Measurements from ENCODE around the gene KIF23. TPM values are rescaled to one million over a fixed set of nuclear protein-coding genes. Genes with fewer than 3 reads are reported as not detected.

KIF23 gene
- polyA plus RNA-seq, 2 of the 4 experiments (the other 2 are of a cell fraction) = 81.8 to 117 TPM

- Histone ChIP-seq H3K9me3 (no peaks in the 10 kb centered on the region), H3K4me1 (peaks cover 25% of the 10 kb centered on the region), H3K27ac (no peak overlapping the region), H3K4me2 (no peak overlapping the region), H3K4me3 (no peak overlapping the region)
- CTCF ChIA-PET = interaction anchor here (0.7 to 9.0 kb wide), 7 partner anchors 8 to 1019 kb away, joined by 3 to 152 read pairs (median 5); partner anchors contain the start of gene TLE3
- POLR2A ChIA-PET = interaction anchor here (0.6 kb wide), 1 partner anchor 1039 kb away, joined by 3 read pairs; no protein-coding TSS in a partner anchor
- no peak for ATAC-seq
- TF ChIP-seq CHD2 (IDR thresholded peaks at IDR 0.05; ENCODE audit: low read length, partially characterized antibody) (no peak), TFCP2L1 (CRISPR knock-in tag; IDR thresholded peaks at IDR 0.05) (no peak), FOXS1 (CRISPR knock-in tag; IDR thresholded peaks at IDR 0.05) (no peak), KDM5A (IDR thresholded peaks at IDR 0.05) (no peak), BHLHE40 (IDR thresholded peaks at IDR 0.05; ENCODE audit: low read depth, low read length) (no peak), HEYL (CRISPR knock-in tag; IDR thresholded peaks at IDR 0.05) (no peak), ATOH8 (CRISPR knock-in tag; IDR thresholded peaks at IDR 0.05; ENCODE audit: low read depth) (no peak), CHD4 (IDR thresholded peaks at IDR 0.05; ENCODE audit: borderline replicate concordance) (no peak), HES2 (IDR thresholded peaks at IDR 0.05) (no peak), MAZ (IDR thresholded peaks at IDR 0.05; ENCODE audit: borderline replicate concordance, low read depth, low read length) (no peak), FOSB (CRISPR knock-in tag; IDR thresholded peaks at IDR 0.05) (no peak), HOXB13 (CRISPR knock-in tag; IDR thresholded peaks at IDR 0.05; ENCODE audit: low read depth) (no peak)
- no peak for FAIRE-seq
- no peak for DNase-seq (ENCODE audit: low read depth in 1 of 2, low spot score in 1 of 2)
- WGBS (ENCODE audit: missing lambda C conversion rate) = 92% methylated on average over 8 of the region's 8 CpGs
Observed at GRCh38 chr15:69469467-69470201, 55.5 kb downstream of the KIF23 start.

- Histone ChIP-seq H3K27ac (no peak overlapping the region), H3K4me3 (no peak overlapping the region), H3K4me1 (peaks cover 12% of the 10 kb centered on the region; the same call in 2 of the 3 replicates), H3K4me2 (no peak overlapping the region), H3K9me3 (no peaks in the 10 kb centered on the region)
- ChIA-PET CTCF (interaction anchor here (0.9 to 2.3 kb wide), 4 partner anchors 413 to 1032 kb away, joined by 3 to 8 read pairs (median 3); no protein-coding TSS in a partner anchor), POLR2A (interaction anchor here (1.5 kb wide), 1 partner anchor 9 kb away, joined by 8 read pairs; no protein-coding TSS in a partner anchor)
- no peak for DNase-seq (ENCODE audit: low read depth in 1 of 2, low spot score in 1 of 2)
- FAIRE-seq = no peak
- no peak for ATAC-seq
- WGBS (ENCODE audit: missing lambda C conversion rate) = 84% methylated on average over 5 of the region's 5 CpGs
- TF ChIP-seq RFX5 (IDR thresholded peaks at IDR 0.05) (no peak), POLR2A (IDR thresholded peaks at IDR 0.05; ENCODE audit: low read length) (no peak), KDM1A (IDR thresholded peaks at IDR 0.05; ENCODE audit: low read depth) (no peak), EHF (CRISPR knock-in tag; IDR thresholded peaks at IDR 0.05) (no peak), HOXB13 (CRISPR knock-in tag; IDR thresholded peaks at IDR 0.05; ENCODE audit: low read depth) (no peak), BCL3 (IDR thresholded peaks at IDR 0.05) (no peak), RAD21 (conservative IDR thresholded peaks at IDR 0.05 in 1 of 2, IDR thresholded peaks at IDR 0.05 in 1 of 2) (no peak), NR3C1 (IDR thresholded peaks at IDR 0.05) (no peak), ZNF302 (CRISPR knock-in tag; IDR thresholded peaks at IDR 0.05) (no peak), MYC (IDR thresholded peaks at IDR 0.05; ENCODE audit: borderline replicate concordance, low read length) (no peak), EHMT2 (IDR thresholded peaks at IDR 0.05; ENCODE audit: low read depth) (no peak), JUNB (IDR thresholded peaks at IDR 0.05) (no peak), SMC3 (IDR thresholded peaks at IDR 0.05) (no peak), HES2 (IDR thresholded peaks at IDR 0.05) (no peak), PBX3 (IDR thresholded peaks at IDR 0.05) (no peak), RCOR1 (IDR thresholded peaks at IDR 0.05; ENCODE audit: low read depth, low read length) (no peak), KDM5A (IDR thresholded peaks at IDR 0.05) (no peak)
Observed at GRCh38 chr15:69472046-69472445, 57.9 kb downstream of the KIF23 start.

Measured in A549 (cell line).